ENCODE results near the gene P2RY14.

Gene P2RY14

DNA sequence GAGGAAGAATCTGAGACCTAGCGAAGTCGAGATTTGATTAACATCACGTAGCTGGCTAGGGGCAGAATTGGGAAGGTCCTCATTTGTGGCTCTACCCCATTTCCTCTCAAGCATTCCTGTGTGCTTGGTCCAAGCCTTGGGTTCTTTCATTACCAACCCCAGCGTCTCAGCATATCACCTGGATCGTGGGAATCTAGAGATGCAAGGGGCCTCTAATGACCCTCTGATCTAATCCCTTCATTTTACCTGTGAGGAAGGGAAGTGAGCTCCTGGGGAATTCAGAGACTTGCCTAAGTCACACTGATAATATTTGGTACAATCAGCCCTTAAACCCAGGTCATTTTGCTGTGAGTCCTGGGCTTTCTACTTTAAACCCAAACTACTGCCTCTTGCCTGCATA lies 36.3 kb upstream of the P2RY14 start:
- no peaks in the 10 kb centered on the region for H3K27me3 ChIP-seq (replicated peaks; ENCODE audit: insufficient read depth, low read length)
- TF ChIP-seq EZH2 (optimal IDR thresholded peaks at IDR 0.05; ENCODE audit: low read depth, low read length) (no peak), CTCF (IDR thresholded peaks at IDR 0.05; ENCODE audit: low read length) (no peak), EZH2phosphoT487 (IDR thresholded peaks at IDR 0.05; ENCODE audit: low read length) (no peak)
- H3K9ac ChIP-seq (ENCODE audit: low read length), result no peak overlapping the region
- DNase-seq, result no peak
- H2AFZ ChIP-seq (ENCODE audit: low read length), result no peak overlapping the region
- no peaks in the 10 kb centered on the region for H3K79me2 ChIP-seq (ENCODE audit: low read length)
- no peaks in the 10 kb centered on the region for H3K9me2 ChIP-seq (replicated peaks; ENCODE audit: insufficient read depth, low read length)
- H3F3A ChIP-seq (ENCODE audit: insufficient read depth, low read length), result no peaks in the 10 kb centered on the region
- H3K27ac ChIP-seq (ENCODE audit: low read length), result no peak overlapping the region
- H3K4me3 ChIP-seq (ENCODE audit: low read length), result no peak overlapping the region
- no peak overlapping the region for H3K4me2 ChIP-seq (ENCODE audit: low read depth, low read length)
- no peaks in the 10 kb centered on the region for H3K36me3 ChIP-seq (replicated peaks; ENCODE audit: insufficient read depth, low read length)
- no peaks in the 10 kb centered on the region for H3K9me3 ChIP-seq (replicated peaks; ENCODE audit: insufficient read depth, low read length)
- no peaks in the 10 kb centered on the region for H3K4me1 ChIP-seq (ENCODE audit: low read length)
- H4K20me1 ChIP-seq (ENCODE audit: insufficient read depth, low read length), result no peaks in the 10 kb centered on the region

DNA sequence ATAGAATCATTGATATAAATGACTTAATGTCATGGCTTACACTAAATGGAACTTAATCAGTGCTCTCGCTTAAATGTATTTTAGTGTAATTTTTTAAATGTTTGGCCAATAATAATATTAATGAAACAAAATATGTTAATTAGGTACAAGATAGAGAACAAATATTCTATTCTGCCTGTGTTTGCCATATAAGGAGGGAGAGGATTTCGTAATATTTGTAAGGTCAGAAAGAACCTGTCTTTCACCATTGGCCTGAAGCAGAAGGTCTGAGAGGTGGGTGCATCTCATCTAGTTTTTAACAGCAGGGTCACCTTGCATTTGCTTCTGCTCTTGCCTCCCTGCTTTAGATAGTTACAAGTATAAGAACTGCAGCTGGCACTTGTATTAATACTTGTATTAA lies 35.8 kb upstream of the P2RY14 start:
- H3K9ac ChIP-seq (ENCODE audit: low read length), result no peak overlapping the region
- TF ChIP-seq EZH2 (optimal IDR thresholded peaks at IDR 0.05; ENCODE audit: low read depth, low read length) (no peak), EZH2phosphoT487 (IDR thresholded peaks at IDR 0.05; ENCODE audit: low read length) (no peak), CTCF (IDR thresholded peaks at IDR 0.05; ENCODE audit: low read length) (no peak)
- H3K27ac ChIP-seq (ENCODE audit: low read length), result no peak overlapping the region
- no peak overlapping the region for H3K4me2 ChIP-seq (ENCODE audit: low read depth, low read length)
- H3K36me3 ChIP-seq (replicated peaks; ENCODE audit: insufficient read depth, low read length), result no peaks in the 10 kb centered on the region
- no peaks in the 10 kb centered on the region for H3K4me1 ChIP-seq (ENCODE audit: low read length)
- no peaks in the 10 kb centered on the region for H3K9me3 ChIP-seq (replicated peaks; ENCODE audit: insufficient read depth, low read length)
- no peaks in the 10 kb centered on the region for H3K27me3 ChIP-seq (replicated peaks; ENCODE audit: insufficient read depth, low read length)
- H3K9me2 ChIP-seq (replicated peaks; ENCODE audit: insufficient read depth, low read length), result no peaks in the 10 kb centered on the region
- no peaks in the 10 kb centered on the region for H3K79me2 ChIP-seq (ENCODE audit: low read length)
- no peaks in the 10 kb centered on the region for H3F3A ChIP-seq (ENCODE audit: insufficient read depth, low read length)
- H4K20me1 ChIP-seq (ENCODE audit: insufficient read depth, low read length), result no peaks in the 10 kb centered on the region
- H2AFZ ChIP-seq (ENCODE audit: low read length), result no peak overlapping the region
- no peak overlapping the region for H3K4me3 ChIP-seq (ENCODE audit: low read length)
- no peak for DNase-seq

DNA sequence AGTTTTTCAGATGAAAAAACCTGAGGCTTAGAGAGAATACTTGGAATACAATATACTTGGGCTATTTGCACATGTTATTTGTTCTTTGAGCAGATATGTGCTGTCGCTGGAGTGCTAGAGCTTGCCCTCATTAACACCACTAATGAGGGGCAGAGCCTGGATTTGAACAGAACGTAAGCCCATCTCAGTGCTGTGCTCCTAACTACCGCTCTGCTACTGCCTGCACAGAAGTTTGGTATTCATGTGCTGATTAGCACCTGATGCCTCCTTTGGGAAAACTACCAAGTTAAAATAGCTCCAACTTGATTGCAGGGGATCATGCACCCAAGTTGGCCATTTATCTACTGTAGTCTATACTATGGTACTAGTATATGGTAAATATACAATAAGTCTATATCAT lies 34.6 kb upstream of the P2RY14 start:
- no peak for TF ChIP-seq EZH2phosphoT487 (IDR thresholded peaks at IDR 0.05; ENCODE audit: low read length)
- no peak for TF ChIP-seq CTCF (IDR thresholded peaks at IDR 0.05; ENCODE audit: low read length)
- TF ChIP-seq EZH2 (optimal IDR thresholded peaks at IDR 0.05; ENCODE audit: low read depth, low read length), result no peak
- H3K4me2 ChIP-seq (ENCODE audit: low read depth, low read length), result no peak overlapping the region
- H3K27me3 ChIP-seq (replicated peaks; ENCODE audit: insufficient read depth, low read length), result no peaks in the 10 kb centered on the region
- H2AFZ ChIP-seq (ENCODE audit: low read length), result no peak overlapping the region
- H3K4me3 ChIP-seq (ENCODE audit: low read length), result no peak overlapping the region
- no peaks in the 10 kb centered on the region for H4K20me1 ChIP-seq (ENCODE audit: insufficient read depth, low read length)
- no peaks in the 10 kb centered on the region for H3F3A ChIP-seq (ENCODE audit: insufficient read depth, low read length)
- no peak overlapping the region for H3K9ac ChIP-seq (ENCODE audit: low read length)
- H3K9me3 ChIP-seq (replicated peaks; ENCODE audit: insufficient read depth, low read length), result no peaks in the 10 kb centered on the region
- H3K4me1 ChIP-seq (ENCODE audit: low read length), result no peaks in the 10 kb centered on the region
- no peak for DNase-seq
- no peak overlapping the region for H3K27ac ChIP-seq (ENCODE audit: low read length)
- no peaks in the 10 kb centered on the region for H3K79me2 ChIP-seq (ENCODE audit: low read length)
- H3K36me3 ChIP-seq (replicated peaks; ENCODE audit: insufficient read depth, low read length), result no peaks in the 10 kb centered on the region
- H3K9me2 ChIP-seq (replicated peaks; ENCODE audit: insufficient read depth, low read length), result no peaks in the 10 kb centered on the region
